Hematopoietic multipotent progenitor cell (in vitro differentiated cells): ENCODE results near the gene PHGDH. TPM values are rescaled to one million over a fixed set of nuclear protein-coding genes. Genes with fewer than 3 reads are reported as not detected.
A peak's percentile ranks its signal among the peaks of the same experiment; 100 is the strongest.

ENCODE experiments used
- DNase-seq, 3 donors: peaks; one replicate each; pipeline ENCODE4 v3.0.0-alpha.2; 2011 to 2015; ENCODE audit warnings: low read depth in 2 of 3, low spot score in 2 of 3
- total RNA-seq: library from RNA; depleted of rRNA; stranded (reverse); fragments of >200 nt; gene quantifications from one replicate; pipeline ENCODE4 v1.2.3, GENCODE V29; 2012

Gene PHGDH
- total RNA-seq, 1 donor = 48.7 TPM

DNA sequence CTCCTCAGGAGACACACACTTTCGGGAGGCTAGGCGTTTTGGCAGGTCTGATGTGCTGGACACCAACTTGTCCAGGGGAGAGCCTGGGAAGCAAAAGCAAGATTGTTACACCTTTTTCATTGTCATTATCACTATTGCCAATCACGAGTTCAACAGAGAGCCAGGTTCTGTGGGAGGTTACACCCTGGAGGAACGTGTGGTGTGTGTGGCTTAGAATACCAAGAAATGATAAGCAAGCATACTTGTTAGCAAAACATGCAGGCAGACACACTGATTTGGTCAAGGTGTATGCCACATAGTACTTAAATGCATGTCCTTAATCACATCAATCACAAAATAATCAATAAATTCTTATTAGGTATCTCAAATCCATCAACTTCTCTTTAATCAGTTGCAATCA, 40.9 kb downstream of the PHGDH start:
- no peak for DNase-seq

DNA sequence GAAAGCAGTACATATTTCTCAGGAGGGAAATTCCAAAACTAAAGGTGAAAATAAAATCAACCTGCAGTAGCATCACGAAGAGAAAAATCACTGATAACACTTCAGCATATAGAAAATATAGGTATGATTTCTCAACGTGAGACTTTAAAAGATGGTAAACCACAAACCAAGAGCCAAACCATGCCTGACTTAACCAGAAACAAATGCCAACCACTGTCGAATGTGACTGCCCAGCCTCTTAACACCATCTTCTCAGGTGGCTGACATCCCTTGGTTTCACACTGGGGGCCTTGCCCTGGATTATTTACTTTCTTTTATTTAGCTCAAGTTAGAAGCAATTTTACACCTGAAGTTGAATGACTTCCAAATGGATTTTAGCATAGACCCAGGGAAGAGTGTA, 46.9 kb downstream of the PHGDH start:
- DNase-seq = no peak

DNA sequence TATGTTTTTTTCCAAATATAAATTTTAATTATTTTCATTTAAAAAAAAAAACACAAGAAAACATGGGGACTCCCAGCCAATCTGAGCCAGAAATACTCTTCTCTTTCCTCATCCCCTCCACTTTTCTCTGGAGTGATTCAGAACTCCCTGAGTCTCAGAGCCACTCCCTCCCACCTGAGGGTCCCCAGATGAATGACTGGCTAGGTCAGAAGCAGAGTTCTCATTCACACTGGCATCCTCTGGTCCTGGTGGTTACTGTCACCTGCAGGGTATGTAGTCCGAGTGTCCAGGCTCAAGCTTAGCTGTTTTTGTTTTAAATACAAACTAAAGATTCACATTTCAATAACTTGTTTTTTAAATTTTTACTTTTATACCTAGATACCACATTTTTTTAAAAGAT, 50.7 kb downstream of the PHGDH start:
- DNase-seq = no peak

DNA sequence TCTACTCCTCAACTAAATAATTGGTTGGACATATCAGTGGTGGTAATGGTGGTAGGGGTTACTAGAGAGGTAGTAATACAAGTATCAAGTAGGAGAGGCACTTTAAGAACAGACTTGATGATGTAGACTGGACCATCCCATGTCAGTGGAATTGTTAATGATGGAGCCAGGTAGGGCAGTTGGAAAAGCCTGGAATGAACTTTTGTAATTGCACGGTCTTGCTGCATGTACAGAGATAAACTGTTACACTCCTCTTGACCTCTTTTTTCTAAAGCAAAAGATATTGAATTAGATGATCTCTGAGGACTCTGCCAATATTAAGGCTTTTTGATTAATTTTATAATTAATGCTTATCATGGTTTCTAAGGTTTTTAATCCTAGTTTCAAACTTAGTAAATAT, 51.2 kb downstream of the PHGDH start:
- DNase-seq = no peak

DNA sequence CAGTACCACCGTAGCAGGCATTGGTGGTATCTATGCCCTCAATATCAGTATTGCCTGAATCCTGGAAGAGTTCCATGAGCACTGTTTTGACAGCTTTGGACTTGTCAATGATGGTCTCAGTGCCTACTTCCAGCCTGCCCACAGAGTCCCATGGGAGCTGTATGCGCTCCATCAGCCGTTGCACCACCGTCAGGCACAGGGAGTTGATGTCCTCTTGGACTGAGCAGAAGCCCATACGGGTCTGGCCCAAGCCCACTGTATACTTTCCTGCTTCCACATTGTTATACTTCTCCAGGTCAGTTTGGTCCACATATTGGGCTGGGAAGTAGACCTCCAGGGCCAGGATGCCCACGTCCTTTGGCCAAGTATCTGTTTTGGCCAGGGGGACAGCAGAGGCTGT, 52.5 kb downstream of the PHGDH start:
- no peak for DNase-seq

DNA sequence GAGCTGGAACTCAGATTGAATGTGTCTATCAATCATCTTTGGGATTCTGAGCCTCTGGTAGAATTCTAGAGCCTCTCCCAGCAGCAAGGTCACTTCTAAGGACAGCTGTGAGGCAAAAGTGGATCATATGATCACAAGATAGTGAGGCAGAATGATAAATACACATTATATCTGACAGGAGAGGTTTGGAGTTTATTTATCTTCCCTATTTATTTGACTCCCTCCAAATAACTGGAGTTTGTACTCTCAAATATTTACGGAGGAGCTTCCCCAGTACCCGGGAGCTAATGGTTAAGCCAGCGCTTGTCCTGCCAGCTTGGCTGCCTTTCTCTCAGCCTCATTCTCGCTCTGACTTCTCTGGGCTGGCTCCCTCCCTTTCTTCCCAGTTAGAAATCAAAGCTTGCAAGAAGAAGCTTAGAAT, 54.6 kb downstream of the PHGDH start:
- no peak for DNase-seq

DNA sequence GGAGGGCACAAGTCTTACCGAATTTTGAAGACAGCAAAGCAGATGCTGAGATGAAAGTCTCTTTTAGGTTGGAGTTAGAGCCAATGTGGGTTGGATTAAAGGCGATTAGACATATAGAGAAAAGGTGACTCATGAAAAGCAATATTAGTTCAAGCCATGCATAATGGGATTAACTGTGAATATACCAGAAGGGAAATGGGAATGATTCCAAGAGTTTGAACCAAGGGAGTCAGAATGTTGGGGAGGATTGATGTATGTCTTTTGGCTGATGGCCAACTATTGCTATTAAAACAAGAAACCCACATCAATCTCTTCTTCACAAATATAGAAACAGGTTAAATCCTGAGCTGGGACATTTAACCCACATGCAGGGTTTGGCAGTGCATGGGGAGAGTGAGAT, 55.8 kb downstream of the PHGDH start:
- no peak for DNase-seq

DNA sequence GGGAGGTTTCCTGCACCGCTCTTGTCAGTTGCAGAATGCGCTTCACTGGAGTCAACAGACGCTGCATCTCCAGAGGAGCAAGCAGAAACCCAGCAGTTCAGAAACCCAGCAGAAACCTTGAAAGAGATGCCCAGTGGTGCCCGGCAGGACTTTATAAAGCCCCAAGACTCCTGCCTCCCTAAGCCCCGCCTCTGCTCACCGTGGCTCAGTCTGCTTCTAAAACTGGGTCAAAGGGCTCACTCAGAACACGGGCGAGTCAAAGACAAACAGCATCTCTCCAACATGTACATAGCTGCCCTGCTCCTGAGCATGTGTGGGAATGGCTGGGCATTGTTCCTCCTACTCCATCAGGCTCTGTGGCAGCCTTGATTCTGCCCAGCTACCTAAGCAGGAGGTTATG, 57.0 kb downstream of the PHGDH start, which contains the start of gene HMGCS2:
HMGCS2 (minus strand) TSS at position 128 of the 400 bp plus-strand sequence; CDS start at position 67, 61 bp downstream.
- no peak for DNase-seq

DNA sequence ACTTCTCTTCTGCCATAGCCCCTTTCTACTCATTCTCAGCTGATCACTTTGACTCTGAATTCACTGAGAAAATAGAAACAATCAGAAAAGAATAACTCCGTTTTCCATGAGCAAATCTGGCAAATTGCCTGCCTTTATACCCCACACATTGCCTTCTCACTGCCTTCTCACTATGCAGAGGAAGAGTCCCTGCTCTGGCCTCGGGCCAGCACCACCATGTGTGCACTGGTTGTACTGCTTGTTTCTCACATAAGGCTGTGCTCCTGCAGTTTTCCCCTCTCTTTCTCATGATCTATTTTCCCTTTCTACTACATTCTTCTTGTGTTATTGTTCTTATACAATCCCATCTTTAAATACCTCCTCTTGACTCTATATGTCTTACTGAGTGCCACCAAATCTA, 59.3 kb downstream of the PHGDH start:
- DNase-seq = peak in 1 of 3 donors; percentile 32

DNA sequence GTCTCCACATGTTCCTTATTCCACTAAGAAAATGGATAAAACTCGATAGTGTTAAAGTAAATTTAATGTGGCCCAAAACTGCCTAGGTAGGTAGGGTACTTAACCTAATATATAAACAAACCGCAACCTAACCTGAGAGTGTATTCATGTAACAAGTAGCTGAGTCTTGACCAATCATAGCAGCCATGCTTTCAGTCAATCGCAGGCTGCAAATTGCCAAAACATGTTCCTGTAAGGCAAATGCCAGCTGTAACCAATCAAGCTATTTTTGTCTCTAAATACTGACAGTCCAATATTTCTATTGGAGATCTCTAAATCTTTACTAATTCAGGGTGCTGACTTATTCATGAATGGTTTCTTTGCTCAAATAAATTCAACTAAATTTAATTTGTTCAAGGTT, 60.0 kb downstream of the PHGDH start:
- DNase-seq = no peak

DNA sequence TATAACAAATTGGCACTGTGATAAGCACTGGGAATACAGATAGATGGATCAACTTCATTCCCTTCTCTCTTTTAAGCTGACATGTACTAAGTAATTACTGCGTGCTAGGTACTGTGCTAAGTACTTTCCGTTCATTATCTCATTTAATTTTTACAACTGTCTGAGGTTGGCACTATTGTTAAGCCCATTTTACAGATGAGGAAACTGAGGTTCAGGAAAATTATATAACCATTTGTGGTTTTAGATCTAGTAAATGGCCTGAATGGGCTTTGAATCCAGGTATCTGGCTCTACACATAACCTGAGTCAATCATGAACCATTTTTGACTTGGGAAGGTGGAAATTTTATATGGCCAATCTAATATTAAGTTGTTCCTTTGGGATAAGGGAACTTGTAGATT, 60.6 kb downstream of the PHGDH start:
- no peak for DNase-seq

DNA sequence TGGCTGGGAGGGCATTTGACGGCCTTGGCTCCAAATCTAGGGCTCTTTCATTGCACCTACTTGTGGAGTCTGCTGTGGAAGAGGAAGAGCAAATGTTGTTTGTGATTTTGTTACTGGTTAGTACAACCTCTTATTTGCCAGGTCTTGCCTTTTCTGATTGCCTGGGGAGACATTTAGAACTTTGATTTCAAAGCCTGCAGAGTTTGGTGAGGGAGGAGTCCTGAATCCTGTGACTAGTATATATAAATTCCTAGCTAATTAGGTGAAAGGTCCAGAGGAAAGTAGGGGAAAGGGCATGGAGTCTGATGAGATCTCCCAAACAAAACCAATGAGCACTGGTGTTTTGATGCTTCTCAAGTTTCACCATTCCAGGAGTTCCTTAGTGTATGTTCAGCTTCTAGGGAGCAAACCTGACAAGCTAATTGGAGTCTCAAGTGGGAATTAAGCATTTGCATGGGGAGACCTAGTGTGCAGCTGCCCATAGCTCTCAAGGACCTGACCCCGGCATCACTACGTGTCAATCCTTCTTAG, 62.0 kb downstream of the PHGDH start:
- DNase-seq = no peak

DNA sequence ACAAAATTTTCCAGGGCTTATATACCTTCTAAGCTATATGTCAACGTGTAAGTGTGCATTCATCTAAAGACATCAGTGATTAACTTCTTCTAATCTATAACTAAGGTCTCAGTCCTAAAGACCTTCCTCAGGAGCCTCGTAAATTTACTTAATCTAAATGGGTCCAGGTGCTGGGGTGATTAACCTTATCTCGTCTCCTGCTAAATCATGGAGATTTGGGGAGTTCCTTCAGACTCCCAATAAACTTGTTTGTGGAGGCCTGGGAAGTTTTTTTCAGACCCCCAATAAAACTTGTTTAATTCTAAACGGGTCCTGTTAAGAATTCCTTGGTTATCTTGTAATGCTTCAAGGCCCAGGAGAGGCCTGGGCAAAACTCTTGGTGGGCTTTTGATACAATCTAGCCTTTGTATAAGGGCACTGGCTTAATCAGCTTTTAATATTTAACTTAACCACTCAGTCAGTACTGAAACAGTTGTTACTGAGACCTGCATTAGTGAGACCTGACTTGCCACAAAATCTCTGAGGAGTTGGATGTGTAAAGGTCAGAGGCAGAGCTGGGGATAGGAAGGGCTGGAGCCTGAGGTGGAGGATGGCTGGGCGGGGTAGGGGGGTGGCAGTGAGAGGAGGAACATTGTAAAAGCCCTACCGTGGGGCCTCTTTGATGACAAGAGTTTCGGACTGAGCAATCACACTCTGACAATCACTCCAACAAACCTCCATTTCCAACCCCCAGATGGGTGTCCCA, 63.2 kb downstream of the PHGDH start:
- DNase-seq = no peak

DNA sequence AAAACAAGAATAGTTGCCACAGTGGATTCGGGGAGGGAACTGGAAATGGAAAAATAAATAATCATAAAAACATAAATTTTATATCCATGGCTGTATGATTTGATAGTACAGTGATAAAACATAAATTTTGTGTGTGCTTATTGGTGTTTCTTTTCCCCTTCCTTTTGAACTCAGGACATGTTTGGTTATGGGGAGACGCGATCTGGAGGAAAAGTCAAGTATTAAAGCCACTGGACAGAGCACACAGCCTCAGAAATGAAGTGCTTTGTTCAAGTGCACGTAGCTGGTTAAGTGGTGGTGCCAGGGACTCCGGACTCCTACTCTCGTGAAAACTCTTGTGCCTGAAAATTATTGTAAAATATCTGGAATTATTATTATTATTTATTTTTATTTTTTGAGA, 66.6 kb downstream of the PHGDH start:
- no peak for DNase-seq

DNA sequence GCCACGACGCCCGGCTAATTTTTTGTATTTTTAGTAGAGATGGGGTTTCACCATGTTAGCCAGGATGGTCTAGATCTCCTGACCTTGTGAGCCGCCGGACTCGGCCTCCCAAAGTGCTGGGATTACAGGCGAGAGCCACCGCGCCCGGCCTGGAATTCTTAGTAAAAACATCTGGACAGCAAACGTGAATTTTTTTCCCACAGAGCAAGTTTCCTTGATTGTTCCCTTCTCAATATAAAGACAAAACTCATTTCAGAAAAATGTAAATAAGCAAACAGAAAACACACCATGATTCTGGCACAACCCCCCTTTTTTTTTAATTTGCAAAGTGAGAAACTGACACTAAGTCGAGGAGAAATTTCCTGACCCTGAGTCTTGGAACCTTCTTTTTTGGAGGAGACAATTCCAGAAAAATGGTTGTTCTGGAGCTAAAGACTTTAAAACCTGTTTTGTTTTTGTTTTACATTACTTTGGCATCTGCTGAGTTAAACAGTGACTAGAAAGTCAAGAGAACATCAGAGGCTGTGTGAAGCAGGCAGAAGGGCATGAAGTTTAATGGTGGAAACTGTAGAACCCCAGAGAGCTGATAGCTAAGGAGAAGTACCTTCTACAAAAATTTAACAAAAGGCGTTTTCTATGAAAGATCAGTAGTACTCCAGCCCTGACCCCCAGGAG, 67.3 kb downstream of the PHGDH start:
- no peak for DNase-seq

DNA sequence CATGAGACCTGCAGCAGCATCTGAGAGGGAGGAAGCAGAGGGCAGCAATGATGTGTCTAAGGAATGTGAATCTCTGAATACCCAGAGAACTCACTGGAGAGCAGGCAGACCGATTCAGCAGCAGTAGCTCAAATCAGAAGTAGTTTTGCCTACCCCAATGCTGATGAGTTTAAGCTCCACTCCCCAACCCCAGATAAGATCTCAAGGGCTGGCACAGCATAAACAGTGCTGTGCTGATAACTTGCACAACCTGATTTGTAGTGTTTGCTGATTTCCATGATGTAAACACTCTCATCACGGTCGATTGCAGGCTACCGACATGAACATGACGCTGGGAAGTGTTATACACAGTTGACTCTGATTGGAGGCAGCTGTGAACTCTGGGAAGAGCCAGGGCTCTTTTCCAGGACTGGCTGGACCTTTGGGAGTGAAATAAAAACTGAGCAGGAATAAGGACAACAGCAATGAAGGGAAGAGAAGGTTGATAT, 68.2 kb downstream of the PHGDH start:
- DNase-seq = no peak

DNA sequence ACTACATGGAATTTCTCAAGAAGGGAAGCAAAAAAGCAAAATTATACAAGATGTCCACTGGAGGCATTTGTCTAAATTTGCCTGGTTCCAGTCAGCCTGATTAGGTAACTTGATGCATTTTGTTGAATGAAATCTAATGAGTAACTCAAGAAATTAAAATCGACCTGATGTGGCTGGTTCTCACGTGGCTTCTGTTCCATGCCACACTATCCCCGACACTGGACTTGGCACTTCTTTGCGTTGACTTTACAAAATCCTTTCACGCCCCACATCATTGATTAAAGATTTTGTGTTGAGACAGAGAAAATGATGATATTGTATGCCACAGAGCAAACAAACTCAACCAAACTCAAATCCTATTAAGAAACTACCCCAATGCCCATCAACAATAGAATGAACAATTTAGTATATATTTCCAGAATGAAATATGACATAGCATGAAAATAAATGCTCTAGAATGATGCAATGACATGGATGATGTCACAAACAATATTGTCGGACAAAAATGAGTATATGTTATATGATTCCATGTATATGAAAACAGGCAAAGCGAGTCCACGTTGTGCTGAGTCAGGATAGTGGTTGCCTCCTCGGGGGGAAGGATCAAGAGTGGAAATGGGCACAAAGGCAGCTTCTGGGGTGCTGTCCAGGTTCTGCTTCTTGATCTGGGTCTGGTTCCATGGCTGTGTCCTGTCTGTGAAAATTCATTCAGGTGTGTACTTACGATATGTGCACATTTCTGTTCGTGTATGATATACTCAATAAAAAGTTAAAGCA, 69.9 kb downstream of the PHGDH start:
- no peak for DNase-seq

DNA sequence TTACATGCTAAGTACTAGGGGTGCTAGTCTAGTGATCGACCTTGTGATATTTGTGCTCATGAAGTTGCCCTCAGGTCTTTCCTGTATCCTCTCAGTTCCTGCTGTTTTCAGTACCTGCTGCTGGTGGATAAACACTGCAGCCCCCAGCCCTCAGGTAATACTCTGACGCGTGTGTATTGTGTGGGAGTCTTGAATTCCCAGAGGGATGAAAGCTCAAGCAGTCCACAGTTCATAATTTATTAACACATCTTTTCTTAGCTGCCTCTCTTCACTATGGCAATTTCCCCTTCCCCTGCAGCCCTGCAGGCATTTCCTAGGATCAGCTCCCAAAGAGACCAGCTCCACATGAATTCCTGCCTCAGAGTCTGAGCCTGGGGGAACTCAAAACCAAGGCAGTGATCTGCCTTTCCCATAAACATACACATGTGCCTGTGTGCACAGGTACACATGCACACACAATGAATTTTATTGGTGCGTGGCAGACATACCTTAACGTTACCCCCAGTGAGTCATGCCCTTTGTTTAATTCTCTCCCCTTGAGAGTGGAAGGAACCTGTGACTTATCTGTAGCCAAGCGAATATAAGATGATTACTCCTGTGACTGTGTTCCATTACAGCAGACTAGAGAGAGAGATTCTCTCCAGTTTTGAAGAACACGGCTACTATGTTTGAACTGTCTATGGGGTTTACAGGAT, 71.0 kb downstream of the PHGDH start:
- DNase-seq = no peak

DNA sequence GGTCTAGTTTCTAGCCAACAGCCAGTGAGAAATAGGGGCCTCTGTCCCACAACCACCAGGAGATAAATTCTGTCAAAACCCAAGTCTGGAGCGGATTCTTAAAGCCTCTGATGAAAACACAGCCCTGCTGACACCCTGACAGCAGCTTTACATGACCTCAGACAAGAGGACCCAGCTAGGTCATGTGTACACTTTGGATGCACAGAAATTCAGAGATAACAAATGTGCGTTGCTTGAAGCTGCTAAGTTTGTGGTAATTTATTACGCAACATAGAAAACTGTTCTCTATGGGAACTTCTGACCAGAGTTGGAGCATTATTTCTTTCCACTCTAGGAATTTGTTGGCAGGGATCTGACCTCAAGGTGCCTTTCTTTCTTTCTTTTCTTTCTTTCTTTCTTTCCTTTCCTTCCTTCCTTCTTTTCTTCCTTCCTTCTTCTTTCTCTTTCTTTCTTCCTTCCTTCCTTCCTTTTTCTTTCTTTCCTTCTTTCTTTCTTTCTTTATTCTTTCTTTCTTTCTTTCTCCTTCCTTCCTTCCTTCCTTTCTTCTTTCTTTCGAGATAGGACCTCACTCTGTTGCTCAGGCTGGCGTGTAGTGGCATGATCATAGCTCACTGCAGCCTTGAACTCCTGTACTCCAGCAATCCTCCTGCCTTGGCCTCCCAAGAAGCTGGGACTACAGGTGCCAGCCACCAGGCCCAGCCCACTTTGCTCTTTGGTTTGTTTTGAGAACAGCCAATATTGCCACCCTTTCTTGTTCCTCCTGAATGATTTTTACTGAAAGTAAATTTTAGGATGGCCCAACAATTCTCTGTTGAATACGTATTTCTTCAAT, 71.8 kb downstream of the PHGDH start:
- no peak for DNase-seq
